GM18951 (cell line): ENCODE measurements around the gene OR1F1.
"Not testable (repeated sequence)": the region's sequence is repeated elsewhere in the genome, so short reads cannot be mapped to it uniquely, and the experiment has no call there.

ENCODE experiments used
- POLR2A ChIP-seq: IDR thresholded peaks from 4 replicates; pipeline ENCODE4 v1.6.1; 2011; ENCODE audit warnings: mild to moderate bottlenecking; ENCODE audit not compliant: insufficient read length, insufficient read depth; ENCODE audit errors: extremely low read depth
- in situ Hi-C: fragments of 300-500 bp; cut with MboI; formaldehyde crosslinking; loops from one replicate; pipeline ENCODE4 v1.12.0; 2022; ENCODE audit warnings: low sequenced_read_pairs, mixed read lengths, inconsistent platforms; ENCODE audit not compliant: unreplicated experiment

The OR1F1 gene

DNA sequence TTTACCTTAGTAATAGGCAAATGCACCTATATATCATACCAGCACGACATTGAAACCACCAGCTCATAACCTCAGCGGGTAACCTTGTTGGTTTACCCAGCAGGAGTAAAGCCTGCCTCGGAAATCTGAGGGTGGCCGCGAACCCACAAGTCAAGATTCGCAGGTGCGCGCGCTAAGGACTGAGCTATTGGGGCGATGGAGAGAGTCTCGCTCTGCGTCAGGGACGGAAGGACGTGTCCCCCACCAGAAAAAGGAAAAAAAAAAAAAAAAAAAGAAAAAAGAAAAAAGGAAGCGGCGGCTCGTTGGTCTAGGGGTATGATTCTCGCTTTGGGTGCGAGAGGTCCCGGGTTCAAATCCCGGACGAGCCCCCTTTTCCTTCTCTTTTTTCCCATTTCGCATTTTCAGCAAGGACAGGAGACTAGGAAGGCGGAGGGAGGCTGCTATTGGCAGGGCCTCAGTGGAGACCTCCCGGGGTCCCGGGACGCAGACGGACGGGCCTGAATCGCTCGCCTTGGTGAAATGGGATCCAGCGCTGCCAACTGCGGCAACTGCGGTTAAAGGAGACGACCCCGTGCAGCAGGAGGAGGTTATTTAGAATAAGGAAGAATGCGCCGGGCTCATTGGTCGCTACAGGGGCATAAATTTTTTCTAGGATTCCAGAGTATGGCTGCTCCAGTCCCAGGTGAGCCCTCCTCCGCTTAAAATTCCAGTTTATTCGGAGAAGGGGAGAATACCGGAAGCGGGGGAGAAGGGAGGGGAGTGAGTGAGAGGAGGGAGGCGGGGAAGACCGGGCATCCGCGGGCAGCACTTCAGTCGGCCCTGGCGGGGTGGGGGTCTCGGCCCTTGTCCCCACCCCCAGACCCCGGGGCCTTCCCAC, at the start of gene OR1F1:
TSS of gene OR1F1 (plus strand) at position 407 of the 877 bp plus-strand sequence.
- in situ Hi-C loops: no loop called here
- no peak for TF ChIP-seq POLR2A

DNA sequence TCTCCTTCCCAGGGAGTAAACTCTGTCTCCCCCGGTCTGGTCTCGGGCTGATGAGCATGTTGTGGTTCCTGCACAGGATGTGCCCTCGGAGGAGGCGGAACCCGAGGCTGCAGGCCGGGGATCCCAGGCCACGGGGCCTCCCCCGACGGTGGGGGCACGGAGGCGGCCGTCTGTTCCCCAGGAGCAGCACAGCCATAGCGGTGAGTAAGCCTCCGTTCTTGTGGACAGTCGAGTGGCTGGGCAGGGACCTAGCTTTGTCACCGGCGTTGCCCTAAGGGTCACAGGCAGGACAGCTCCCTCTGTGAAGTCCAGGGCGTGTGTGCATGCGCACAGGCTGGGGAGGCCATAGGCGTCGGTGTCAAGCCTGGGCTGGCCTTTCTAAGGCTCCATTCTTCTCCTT, 49.7 kb upstream of the OR1F1 start:
- in situ Hi-C loops: no loop called here
- no peak for TF ChIP-seq POLR2A

DNA sequence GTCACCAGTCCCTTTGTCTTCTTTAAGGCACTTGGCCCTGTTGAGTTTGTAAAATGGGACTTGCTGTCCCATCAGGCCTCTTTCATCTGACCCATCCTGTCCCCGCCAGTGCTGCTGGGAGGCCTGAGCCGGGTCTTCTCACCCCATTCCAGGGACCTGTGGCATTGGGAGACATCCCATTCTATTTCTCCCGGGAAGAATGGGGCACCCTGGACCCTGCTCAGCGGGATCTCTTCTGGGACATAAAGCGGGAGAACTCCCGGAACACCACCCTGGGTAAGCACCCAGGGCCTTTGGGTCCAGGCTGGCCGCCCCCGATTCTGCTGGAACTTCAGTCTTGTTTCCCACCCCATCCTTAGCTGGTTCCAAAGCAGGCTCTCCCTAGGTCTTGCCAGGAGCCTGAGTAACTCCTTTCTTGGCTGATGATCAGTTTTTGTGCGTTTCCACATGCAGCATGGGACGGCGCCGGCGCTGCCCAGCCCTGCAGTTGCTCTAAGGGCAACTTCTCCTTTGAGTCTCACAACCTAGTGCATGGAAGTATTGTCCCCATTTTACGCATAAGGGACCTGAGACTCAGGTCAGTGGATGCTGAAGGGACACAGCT, 49.1 kb upstream of the OR1F1 start:
- no peak for TF ChIP-seq POLR2A
- in situ Hi-C loops: no loop called here

DNA sequence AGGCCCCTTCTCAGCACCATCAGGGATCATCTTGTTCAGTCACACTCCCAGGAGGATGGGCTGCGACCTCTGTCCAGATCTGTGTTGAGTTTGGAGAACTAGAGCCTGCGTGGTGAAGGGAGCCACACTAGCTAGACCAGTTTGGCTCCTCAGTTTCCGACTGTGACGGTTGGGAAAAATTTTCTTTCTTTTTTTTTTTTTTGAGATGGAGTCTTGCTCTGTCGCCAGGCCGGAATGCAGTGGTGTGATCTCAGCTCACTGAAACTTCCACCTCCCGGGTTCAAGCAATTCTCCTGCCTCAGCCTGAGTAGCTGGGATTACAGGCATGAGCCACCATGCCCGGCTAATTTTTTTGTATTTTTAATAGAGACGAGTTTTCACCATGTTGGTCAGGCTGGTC, 48.4 kb upstream of the OR1F1 start:
- in situ Hi-C loops: not testable (repeated sequence)

DNA sequence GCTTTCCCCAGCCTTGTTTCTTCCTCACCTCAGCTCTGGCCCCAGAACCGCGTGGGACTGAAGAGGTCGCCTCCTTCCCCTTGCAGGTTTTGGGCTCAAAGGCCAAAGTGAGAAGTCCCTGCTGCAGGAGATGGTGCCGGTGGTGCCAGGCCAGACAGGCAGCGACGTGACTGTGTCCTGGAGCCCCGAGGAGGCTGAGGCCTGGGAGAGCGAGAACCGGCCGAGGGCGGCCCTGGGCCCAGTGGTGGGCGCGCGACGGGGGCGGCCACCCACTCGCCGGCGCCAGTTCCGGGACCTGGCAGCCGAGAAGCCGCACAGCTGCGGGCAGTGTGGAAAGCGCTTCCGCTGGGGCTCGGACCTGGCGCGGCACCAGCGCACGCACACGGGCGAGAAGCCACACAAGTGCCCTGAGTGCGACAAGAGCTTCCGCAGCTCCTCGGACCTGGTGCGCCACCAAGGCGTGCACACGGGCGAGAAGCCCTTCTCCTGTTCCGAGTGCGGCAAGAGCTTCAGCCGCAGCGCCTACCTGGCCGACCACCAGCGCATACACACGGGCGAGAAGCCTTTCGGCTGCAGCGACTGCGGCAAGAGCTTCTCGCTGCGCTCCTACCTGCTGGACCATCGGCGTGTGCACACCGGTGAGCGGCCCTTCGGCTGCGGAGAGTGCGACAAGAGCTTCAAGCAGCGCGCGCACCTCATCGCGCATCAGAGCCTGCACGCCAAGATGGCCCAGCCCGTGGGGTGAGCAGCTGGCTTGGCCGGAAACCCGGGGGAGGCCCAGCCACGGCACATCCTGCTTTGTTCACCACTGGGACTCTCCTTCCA, 47.2 kb upstream of the OR1F1 start:
- in situ Hi-C loops: no loop called here
- no peak for TF ChIP-seq POLR2A

DNA sequence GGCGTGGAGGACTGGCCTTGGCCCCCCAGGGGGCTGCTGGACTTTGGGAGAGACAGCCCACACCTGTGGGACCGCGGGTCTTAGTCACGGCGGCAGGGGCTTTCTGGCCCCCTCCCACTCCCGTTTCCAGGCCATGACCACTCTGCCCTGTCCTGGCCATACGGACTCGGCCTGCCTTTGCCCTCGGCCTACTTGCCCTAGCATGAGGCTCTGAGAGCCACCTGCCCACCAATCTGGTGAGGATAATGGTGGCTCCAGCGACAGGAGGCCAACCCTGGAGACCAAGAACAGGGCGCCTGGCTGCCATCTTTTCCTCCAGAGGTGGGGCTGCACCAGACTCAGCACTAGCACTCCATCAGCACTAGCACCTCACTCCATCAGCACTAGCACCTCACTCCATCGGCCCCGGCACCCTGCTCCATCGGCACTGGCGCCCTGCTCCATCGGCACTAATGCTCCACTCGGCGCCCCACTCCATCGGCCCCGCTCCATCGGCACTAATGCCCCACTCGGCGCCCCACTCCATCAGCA, 46.2 kb upstream of the OR1F1 start:
- in situ Hi-C loops: no loop called here
- no peak for TF ChIP-seq POLR2A

DNA sequence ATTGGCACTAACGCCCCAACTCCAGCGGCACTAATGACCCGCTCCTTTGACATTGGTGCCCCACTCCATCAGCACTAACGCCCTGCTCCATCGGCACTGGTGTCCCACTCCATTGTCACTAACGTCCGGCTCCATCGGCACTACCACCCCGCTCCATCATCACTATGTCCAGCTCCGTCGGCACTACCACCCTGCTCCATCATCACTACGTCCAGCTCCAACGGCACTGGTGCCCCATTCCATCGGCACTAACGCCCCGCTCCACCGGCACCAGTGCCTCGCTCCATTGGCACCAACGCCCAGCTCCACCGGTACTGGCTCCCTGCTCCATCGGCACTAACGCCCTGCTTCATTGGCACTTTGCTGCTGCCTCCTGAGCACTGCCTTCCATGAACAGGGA, 45.7 kb upstream of the OR1F1 start:
- TF ChIP-seq POLR2A: no peak
- in situ Hi-C loops: no loop called here

DNA sequence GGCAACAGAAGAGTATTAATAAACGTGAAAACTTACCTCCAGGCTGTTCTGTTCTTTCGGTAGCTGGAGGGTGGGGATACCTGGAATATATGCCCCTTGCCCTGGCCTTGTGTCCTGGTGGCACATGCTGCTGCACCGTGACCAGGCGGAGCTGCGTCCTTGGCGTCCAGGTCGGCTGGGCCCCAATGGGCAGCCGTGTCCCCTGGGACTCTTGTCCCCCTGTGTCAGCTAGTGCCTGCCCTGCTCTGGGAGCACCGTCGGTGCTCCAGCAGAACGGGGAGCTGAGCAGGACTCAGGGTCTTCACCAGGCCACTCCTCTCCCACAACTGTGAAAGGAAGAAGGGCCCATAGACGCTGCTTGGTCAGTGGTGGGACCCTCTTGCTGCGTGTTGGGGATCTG, 45.2 kb upstream of the OR1F1 start:
- TF ChIP-seq POLR2A: no peak
- in situ Hi-C loops: no loop called here

DNA sequence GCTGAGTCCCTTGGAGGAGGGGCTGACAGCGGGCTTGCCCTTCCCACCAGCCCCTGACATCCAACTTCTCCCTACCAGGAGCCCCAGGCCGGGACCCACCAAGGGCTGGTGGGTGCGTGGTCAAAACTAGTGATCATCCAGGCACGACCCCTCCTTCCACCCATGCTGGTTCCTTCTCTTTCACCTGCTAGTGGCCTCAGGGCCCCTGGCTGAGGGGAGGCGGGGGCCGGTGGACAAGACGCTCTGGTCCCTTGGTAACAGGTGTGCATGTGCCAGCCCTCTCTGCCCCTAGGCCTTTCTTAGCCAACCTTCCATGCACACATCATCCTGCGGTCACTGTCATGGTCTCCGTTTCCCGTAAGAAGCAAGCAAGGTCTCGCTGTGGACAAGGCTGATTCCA, 44.8 kb upstream of the OR1F1 start:
- in situ Hi-C loops: no loop called here

DNA sequence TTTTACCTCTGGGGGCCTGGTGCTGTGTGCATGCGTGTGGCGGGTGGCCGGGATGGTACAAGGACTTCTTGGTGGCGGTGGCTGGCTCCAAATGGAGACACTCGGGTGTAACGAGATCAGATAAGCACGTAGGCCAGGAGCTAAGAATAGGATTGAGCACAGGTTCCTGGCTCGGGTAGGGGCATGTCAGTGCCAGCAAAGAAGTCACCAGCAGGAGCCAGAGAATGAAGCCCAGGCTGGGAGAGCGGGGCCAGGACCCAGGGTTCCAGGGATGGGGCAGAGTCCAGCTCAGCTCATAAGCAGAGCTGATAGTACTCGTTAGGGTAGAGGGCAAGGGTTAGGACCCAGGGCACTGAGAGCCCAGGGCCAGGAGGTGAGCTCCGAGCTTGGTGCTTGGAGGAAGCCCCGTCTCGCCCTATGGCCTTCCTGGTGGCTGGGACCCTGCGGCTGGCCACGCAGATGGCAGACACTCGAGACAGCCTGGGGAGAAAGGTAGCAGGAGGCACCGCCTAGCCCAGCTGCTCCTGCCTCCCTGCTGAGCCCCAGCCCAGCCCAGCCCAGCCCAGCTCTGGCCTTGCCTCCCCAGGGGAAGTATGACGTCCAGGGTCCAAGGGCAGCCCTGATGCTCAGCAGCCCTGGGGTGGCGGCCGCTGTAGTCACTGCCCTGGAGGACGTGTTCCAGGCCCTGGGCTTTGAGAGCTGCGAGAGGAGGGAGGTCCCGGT, 44.2 kb upstream of the OR1F1 start:
- in situ Hi-C loops: no loop called here
- TF ChIP-seq POLR2A: no peak

More for the DNA sequence above, 44.8 kb upstream of the OR1F1 start:
- TF ChIP-seq POLR2A: no peak

DNA sequence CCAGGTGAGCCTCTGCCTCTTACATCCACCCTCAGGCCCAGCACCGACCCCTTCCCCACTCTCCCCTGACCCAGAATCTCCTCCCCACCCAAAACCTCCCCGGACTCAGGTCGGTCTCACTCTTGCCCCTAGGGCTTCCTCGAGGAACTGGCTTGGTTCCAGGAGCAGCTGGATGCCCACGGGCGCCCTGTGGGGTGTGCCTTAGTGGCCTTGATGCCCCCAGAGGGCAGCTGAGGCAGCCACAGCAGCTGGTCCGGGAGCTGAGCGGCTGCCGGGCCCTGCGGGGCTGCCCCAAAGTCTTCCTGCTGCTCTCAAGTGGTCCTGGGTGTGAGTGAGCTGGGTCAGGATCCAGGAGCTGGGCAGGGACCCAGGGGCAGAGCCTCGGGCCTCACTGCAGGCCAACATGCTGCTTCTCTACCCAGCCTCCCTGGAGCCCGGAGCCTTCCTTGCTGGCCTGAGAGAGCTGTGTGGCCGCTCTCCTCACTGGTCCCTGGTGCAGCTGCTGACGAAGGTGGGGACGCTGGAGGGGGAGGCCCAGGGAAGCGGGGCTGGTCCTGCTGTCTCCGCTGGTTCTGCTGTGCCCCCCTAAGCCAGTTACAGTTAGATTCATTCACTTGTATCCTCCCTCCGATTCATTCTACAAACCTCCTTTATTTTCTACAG, 43.6 kb upstream of the OR1F1 start:
- no peak for TF ChIP-seq POLR2A
- in situ Hi-C loops: no loop called here

DNA sequence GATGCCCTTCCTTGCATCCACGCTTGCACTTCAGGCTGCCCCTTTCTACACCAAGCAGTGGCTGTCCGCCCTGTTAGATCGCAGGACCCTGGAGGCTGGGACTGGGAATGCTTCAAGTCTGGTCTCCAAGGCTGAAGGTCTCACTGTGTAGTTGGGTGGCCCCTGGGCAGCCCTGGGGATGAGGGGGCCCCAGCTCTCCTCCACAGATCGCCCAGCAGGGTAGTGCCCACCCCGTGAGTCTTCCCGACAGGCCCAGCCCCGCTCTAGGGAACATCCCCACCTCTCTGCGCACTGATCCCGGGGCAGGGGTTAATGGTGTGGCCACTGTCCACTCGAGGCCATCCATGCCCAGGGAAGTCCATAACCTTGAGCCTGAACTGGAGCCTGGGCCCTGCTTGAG, 42.9 kb upstream of the OR1F1 start:
- in situ Hi-C loops: no loop called here
- TF ChIP-seq POLR2A: no peak

DNA sequence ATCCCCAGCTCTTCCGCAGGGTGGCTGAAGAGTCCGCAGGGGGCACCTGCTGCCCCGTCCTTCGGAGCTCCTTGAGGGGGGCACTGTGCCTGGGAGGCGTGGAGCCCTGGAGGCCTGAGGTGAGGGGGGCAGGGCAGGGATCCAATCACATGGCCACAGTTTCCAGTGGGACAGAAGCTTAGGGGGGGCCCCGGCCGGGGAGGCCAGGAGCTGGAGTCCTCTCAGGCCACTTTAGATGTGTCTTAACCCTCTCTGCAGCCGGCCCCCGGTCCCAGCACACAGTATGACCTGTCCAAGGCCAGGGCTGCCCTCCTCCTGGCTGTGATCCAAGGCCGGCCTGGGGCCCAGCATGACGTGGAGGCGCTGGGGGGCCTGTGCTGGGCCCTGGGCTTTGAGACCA, 42.3 kb upstream of the OR1F1 start:
- TF ChIP-seq POLR2A: no peak
- in situ Hi-C loops: no loop called here
